HG03064 (cell line): ENCODE results near the gene RANBP17.
"Not testable (repeated sequence)": the region's sequence is repeated elsewhere in the genome, so short reads cannot be mapped to it uniquely, and the experiment has no call there.

Source experiments
- ATAC-seq: cut with Tn5 transposase; IDR thresholded peaks from one replicate; pipeline ENCODE4 v1.9.1; 2021; ENCODE audit warnings: low read depth; ENCODE audit not compliant: unreplicated experiment

RANBP17 gene

DNA sequence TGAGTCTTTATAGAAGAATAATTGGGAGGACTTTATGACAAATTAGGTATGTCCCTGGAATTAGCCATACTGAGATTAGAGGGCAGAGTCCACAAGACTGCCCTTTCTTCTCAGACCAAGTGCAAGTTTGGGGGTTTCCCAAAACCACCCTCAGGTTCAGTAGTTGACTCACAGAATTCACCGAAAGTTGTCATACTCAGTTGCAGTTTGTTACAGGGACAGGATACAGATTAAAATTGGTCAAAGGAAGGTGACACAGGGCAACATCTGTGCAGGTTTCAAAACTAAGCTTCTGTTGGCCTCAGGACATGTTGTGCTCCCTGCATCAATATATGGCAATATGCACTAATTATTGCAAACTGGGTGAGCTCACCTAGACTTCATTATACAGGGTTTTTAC is 3.8 kb downstream of the RANBP17 start:
- no peak for ATAC-seq

DNA sequence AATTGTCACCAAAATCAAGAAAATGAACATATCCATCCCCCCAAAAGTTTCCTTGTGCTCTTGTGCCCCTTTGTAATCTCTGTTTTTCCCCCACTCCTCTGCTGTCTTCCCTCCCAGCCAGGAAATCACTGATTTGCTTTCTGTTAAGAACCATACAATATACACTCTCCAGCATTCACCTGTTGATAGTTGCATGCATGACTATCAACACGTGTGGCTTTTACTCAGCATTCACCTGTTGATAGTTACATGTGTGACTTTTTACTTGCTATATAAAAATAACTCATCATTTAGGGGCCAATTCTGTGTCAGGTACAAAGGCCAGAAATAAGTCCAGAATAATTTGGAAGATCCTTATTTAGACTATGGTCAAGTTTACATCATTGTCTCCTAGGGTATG is 6.0 kb downstream of the RANBP17 start:
- no peak for ATAC-seq

DNA sequence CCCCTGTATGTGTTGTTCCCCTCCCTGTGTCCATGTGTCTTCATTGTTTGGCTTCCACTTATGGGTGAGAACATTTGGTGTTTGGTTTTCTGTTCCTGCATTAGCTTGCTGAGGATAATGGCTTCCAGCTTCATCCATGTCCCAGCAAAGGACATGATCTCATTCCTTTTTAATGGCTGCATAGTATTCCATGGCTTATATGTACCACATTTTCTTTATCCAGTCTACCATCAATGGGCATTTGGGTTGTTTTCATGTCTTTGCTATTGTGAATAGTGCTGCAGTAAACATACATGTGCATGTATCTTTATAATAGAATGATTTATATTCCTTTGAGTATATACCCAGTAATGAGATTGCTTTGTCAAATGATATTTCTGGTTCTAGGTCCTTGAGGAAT is 8.6 kb downstream of the RANBP17 start:
- ATAC-seq: not testable (repeated sequence)

DNA sequence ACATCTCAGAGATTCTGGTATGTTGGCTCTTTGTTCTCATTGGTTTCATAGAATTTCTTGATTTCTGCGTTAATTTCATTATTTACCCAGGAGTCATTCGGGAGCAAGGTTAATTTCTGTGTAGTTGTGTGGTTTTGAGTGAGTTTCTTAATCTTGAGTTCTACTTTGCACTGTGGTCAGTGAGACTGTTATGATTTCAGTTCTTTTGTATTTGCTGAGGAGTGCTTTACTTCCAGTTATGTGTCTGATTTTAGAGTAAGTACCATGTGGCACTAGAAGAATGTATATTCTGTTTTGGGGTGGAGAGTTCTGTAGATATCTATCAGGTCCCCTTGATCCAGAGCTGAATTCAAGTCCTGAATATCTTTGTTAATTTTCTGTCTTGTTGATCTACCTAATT is 12.2 kb downstream of the RANBP17 start:
- no peak for ATAC-seq

DNA sequence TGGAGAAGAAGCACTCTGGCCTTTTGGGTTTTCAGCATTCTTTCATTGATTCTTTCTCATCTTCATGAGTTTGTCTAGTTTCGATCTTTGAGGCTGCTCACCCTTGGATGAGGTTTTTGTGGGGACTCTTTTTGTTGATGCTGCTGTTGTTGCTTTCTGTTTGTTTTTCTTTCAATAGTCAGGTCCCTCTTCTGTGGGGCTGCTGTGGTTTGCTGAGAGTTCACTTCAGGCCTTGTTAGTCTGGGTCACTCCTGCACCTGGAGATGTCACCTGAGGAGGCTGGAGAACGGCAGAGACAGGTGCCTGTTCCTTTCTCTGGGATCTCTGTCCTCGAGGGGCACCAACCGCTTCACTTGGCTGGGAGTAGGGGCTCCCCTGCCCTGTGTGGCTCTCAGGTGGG is 14.0 kb downstream of the RANBP17 start:
- no peak for ATAC-seq

DNA sequence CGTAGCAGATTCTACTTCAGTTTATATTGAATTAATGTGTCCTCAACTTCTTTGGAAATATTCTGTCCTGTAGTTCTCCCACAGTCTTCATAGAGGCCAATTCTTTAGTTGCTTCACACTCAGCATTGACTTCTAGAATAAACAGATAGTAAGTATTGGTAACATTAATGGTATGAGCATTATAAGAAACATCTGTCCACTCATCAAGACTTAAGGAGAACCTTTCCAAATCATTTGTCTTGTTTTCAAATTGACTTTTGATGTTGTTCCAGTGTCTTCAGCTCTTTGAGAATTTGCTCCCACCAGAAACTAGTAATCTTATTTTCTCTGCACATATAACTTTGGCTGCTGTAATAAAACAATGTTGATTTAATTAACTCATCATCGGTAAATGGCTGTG is 18.3 kb downstream of the RANBP17 start:
- ATAC-seq: no peak

DNA sequence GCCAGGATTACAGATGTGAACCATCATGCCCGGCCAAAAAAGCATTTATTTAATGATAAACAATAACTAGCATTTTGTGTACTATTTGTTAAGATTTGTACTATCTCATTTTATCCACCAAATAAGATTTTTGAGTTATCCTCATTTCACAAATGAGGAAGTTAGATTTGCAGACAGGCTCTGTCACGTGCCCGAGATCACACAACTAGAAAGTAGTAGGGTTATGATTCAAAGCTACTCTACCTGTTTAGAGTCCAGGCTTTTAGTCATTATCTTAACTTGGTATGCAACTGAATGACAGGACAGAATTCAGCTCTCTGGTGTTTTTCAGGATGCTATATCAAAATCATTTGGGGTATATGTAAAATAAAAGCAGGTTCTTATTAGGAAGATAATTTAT is 20.5 kb downstream of the RANBP17 start:
- no peak for ATAC-seq

DNA sequence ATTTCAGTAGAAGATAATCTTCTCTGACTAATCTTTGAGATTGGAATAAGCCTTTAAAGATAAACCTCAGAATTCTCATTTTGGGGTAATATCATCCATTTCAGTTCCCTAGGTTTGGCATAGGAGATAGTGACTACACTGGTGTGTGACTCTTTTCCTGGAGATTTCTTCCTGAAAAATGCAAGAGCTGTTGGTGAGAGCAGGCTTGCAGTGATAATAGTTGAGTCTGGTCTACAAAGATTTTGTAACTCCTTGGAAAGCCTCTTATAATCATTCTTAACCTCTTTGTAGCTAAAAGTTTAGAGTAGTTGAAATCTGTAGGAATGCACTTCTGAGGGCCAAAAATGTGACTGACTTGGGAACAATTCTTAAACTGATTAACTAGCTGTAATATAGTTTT is 23.4 kb downstream of the RANBP17 start:
- no peak for ATAC-seq

DNA sequence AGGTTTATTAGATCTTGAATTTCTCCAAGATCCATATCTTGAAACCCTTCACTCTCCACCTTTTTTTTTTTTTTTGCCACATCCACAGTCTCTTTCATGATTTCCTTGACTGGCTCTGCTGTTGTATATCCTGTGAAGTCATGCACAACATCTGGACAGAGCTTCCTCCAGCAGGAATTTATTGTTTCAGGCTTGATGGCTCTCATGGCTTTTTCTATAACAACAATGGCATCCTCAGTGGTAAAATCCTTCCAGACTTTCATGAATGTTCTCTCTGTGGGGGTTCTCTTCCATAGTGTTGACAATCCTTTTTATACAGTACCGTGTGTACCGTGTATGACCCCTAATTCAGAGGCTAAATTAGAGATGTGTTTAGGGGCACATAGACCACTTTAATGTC is 24.0 kb downstream of the RANBP17 start:
- ATAC-seq: no peak

DNA sequence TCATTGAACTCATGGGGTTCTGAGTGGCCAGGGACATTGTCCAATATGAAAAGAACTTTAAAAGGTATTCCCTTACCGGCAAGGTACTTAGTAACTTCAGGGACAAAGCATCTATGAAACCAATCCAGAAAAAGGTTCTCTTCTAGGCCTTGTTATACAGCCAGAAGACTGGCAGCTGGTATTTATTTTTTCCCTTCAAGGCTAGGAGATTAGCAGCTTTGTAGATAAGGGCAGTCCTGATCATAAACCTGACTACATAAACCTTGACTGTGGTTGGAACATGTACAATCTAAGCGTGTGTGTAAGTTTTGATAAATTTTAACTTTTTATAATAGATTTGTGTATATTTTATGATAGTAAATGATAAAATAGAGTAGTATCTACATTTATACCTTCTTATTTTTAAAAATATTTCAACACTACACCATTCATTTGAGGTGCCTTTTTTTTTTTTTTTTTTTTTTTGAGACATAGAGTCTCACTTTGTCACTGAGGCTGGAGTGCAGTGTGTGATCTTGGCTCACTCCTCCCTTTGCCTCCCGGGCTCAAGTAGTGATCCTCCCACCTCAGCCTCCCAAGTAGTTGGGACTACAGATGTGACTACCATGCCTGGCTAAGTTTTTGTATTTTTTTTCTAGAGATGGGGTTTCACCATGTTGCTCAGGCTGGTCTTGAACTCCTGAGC is 24.5 kb downstream of the RANBP17 start:
- no peak for ATAC-seq

DNA sequence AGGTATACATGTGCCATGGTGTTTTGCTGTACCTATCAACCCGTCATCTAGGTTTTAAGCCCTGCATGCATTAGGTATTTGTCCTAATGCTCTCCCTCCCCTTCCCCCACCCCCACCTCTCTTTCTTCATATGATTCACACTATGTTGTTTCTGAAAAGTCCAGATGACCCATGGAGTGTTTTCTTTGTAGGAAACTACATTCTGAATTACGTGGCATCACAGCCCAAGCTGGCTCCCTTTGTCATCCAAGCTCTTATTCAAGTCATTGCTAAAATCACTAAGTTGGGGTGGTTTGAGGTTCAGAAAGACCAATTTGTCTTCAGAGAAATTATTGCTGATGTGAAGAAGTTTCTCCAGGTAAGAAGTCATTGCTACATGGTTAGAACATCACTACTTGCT is 30.4 kb downstream of the RANBP17 start:
- ATAC-seq: no peak

DNA sequence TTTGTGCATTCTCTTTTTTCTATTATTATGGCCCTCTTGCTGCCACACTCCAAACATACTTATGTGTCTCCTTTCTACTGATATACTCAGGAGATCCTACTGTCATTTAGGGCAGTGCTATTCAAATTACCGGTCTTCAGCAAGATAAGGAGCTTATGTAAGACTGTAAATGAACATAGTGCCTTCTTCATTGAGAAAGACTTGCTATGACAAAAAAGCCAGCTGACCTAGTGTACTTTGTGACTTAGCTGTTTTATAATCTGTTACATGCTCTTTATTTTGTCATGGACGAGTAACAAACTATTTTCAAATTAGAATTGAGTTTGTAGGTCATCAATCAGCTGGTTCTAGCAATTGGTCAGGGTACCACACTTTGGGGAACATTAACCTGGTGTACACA is 32.8 kb downstream of the RANBP17 start:
- ATAC-seq: no peak

DNA sequence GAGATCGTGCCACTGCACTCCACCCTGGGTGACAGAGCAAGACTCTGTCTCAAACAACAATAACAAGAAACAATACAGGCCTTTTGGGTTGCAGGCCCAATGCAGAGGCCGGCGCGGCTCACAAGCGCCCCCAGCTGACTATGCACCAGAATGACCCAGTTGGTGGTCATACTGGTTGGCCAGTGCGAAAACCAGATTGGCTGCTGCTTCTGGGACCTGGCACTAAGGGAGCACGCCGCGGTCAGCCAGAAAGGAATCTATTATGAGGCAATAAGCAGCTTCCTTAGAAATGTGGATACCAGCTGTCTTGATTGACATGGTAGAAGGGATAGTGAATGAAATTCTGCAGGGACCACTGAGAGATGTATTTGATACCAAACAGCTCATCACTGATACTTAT is 35.0 kb downstream of the RANBP17 start:
- no peak for ATAC-seq

DNA sequence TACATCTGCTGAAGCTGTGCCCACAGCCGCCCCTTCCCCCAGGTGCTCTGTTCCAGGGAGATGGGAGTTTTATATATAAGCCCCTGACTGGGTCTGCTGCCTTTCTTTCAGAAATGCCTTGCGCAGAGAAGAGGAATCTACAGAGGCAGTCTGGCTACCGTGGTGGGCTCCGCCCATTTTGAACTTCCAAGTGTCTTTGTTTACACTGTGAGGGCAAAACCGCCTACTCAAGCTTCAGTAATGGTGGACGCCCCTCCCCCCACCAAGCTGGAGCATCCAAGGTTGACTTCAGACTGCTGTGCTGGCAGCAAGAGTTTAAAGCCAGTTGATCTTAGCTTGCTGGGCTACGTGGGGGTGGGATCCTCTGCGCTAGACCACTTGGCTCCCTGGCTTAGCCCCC is 41.3 kb downstream of the RANBP17 start:
- ATAC-seq: no peak

DNA sequence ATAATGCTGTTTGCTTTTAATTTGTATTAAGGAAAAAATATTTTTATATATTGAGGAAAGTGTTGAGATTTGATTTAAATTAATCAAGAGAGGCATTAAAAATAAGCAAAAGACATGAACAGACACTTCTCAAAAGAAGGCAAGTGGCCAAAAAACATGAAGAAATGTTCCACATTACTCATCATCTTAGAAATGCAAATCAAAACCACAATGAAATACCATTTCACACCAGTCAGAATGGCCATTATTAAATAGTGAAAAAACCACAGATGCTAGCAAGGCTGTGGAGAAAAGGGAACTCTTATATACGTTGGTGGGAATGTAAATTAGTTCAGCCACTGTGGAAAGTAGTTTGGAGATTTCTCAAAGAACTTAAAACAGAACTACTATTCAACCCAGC is 45.9 kb downstream of the RANBP17 start:
- no peak for ATAC-seq

DNA sequence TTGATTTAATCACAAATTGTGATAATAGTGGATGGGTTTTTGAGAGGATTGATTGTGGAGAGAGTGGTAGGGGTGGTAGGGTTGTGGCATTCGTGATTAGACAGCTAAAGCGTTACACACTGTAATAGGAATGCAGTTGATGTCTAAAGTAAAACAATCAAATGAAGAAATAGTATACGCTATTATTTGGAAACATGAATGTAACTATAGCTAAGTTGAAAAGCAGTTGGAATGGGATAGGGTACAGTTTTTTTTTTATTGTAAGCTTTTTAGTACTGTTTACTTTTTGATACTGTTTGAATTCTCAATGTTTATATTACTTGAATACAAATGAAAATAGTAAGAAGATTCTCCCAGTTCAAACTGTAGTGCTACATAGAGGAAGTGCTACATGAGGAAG is 51.8 kb downstream of the RANBP17 start:
- ATAC-seq: no peak

DNA sequence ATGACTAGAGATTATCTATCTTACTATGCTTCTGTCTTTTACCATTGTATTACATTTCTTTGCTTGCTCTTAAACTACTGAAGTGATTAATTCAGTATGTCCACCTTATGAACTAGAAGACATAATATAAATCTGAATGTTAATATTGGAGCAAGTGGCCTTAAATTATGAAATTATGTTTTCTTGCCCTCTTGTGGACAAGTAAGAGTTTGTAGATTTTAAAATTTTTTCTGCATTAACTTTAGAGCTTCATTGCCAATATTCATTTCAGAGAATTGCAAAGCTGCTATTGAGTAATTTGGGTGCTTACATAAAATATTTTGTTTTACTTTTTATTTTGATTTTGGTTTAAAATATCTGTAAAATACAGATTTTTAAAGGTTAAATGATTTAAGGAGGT is 55.3 kb downstream of the RANBP17 start:
- no peak for ATAC-seq

DNA sequence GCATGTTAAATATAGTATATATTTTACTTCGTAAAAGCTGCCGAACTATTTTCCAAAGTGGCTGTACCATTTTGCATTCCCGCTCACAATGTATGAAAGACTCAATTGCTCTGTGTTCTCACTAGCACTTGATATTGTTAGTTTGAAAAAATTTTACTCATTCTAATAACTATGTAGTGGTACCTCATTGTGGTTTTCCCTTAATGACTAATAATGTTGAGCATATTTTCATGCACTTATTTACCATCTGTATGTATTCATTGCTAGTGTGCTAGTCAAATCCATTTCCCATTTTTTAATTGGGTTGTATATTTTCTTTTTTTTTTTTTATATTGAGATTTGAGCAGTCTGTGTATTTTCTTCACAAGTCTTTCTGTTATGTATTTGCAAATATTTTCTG is 58.4 kb downstream of the RANBP17 start:
- no peak for ATAC-seq

DNA sequence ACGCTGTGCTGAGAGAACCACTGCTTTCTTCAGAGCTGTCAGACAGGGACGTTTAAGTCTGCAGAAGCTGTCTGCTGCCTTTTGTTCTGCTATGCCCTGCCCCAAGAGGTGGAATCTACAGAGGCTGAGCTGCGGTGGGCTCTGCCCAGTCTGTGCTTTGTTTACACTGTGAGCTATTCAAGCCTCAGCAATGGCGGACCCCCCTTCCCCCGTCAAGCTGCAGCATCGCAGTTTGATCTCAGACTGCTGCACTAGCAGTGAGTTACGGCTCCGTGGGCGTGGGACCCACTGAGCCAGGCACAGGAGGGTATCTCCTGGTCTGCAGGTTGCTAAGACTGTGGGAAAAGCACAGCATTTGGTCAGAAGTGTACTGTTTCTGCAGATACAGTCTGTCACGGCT is 60.5 kb downstream of the RANBP17 start:
- ATAC-seq: not testable (repeated sequence)

DNA sequence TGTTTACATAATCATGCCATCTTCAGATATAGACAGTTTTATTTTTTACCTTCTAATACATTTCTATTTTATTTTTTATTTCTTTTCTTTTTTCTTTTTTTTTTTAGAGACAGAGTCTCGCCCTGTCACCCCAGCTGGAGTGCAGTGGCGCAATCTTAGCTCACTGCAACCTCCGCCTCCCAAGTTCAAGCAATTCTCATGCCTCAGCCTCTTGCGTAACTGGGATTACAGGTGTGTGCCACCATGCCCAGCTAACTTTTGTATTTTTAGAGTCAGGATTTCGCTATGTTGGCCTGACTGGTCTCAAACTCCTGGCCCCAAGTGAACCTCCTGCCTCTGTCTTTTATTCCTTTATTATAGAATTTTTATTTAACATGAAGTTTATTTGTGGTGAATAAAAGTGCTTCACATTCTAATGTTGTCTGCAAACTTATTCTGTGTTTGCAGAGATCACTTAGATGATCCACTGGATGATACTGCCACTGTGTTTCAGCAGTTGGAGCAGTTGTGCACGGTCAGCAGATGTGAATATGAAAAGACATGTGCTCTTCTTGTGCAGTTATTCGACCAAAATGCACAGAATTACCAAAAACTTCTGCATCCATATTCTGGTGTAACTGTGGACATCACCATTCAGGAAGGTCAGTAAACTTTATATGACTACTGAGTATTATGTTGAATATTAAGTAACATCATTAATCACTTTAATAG is 62.2 kb downstream of the RANBP17 start:
- no peak for ATAC-seq

DNA sequence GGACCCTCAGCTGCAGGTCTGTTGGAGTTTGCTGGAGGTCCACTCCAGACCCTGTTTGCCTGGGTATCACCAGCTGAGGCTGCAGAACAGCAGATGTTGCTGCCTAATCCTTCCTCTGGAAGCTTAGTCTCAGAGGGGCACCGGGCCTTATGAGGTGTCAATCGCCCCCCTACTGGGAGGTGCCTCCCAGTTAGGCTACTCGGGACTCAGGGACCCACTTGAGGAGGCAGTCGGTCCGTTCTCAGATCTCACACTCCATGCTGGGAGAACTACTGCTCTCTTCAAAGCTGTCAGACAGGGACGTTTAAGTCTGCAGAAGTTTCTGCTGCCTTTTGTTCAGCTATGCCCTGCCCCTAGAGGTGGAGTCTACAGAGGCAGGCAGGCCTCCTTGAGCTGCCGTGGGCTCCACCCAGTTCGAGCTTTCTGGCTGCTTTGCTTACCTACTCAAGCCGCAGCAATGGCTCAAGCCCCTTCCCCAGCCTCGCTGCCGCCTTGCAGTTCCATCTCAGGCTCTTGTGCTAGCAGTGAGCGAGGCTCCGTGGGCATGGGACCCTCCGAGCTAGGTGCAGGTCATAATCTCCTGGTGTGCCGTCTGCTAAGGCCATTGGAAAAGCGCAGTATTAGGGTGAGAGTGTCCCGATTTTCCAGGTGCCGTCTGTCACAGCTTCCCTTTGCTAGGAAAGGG is 73.9 kb downstream of the RANBP17 start:
- not testable (repeated sequence) for ATAC-seq

DNA sequence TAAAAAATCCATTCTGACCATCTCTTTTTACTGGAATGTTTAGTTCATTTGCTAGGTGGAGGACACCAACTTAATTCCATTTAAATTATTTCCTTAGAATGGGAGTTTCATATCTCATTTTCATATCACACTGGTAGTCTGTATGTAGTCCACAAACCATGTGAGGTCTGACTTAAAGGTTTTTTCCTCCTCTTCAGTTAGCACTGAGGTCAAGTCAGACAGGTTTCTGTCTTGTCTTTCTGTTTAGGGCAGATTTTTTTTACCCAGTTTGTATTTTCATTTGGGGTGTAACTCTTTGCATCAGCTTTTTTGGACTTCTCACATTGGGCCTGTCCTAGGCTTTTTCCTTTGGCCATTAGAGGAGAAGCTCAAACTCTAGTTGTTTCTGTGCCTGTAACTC is 75.3 kb downstream of the RANBP17 start:
- ATAC-seq: no peak
